ENCODE measurements around the gene SH3RF2. TPM values are rescaled to one million over a fixed set of nuclear protein-coding genes. Genes with fewer than 3 reads are reported as not detected.
A peak's percentile ranks its signal among the peaks of the same experiment; 100 is the strongest.

SH3RF2 gene
- polyA plus RNA-seq, 3 donors, result not detected

GRCh38 chr5:145996135-145996534 lies 59.8 kb downstream of the SH3RF2 start:
- no peaks in the 10 kb centered on the region for H4K20me1 ChIP-seq (ENCODE audit: insufficient read depth, low read length)
- no peak overlapping the region for H3K9ac ChIP-seq (ENCODE audit: insufficient read depth, low read length, poor library complexity, severe bottlenecking)
- intact Hi-C loops (cut with micrococcal nuclease), result no loop called here
- Mint-ChIP-seq H3K4me1 (peaks cover 8% of the 10 kb centered on the region), H3K27me3 (ENCODE audit: low read depth in 3 of 3) (no peaks in the 10 kb centered on the region), H3K36me3 (peaks cover 0 to 2% of the 10 kb centered on the region in 2 donors), H3K4me3 (no peak overlapping the region), H3K9me3 (peaks cover 8 to 22% (median 15%) of the 10 kb centered on the region in 7 donors), H3K27ac (no peak overlapping the region)
- no peaks in the 10 kb centered on the region for H3K27me3 ChIP-seq (ENCODE audit: control insufficient read depth in 2 of 2, insufficient read depth in 2 of 2, low read length in 2 of 2)
- no peak overlapping the region for H3K27ac ChIP-seq (ENCODE audit: low read depth in 1 of 2, low read length in 2 of 2)
- H3K9me3 ChIP-seq (replicated peaks in 1 of 2; ENCODE audit: control insufficient read depth in 1 of 2, insufficient read depth in 1 of 2, low read length in 2 of 2), result peaks cover 0 to 9% of the 10 kb centered on the region in 2 donors
- no peak overlapping the region for H3K4me2 ChIP-seq (replicated peaks; ENCODE audit: extremely low read depth, low read length, poor library complexity, severe bottlenecking)
- TF ChIP-seq CTCF (IDR thresholded peaks at IDR 0.05), result no peak
- WGBS (ENCODE audit: insufficient coverage), result 50% methylated on average over 2 of the region's 6 CpGs
- no peaks in the 10 kb centered on the region for H3K4me1 ChIP-seq (ENCODE audit: control insufficient read depth in 1 of 2, insufficient read depth in 2 of 2, low read length in 2 of 2)
- no peak overlapping the region for H2AFZ ChIP-seq (ENCODE audit: insufficient read depth, low read depth, low read length, poor library complexity, severe bottlenecking)
- DNase-seq, result peak in 2 of 3 donors; percentile 10 to 30
- H3K79me2 ChIP-seq (ENCODE audit: insufficient read depth, low read length), result no peaks in the 10 kb centered on the region
- no peaks in the 10 kb centered on the region for H3K36me3 ChIP-seq (replicated peaks in 1 of 2; ENCODE audit: control insufficient read depth in 1 of 2, insufficient read depth in 2 of 2, low read length in 2 of 2)
- no peak overlapping the region for H3K4me3 ChIP-seq (replicated peaks in 1 of 3; ENCODE audit: low read depth in 2 of 3, low read length in 3 of 3)

- no peak for TF ChIP-seq CTCF (IDR thresholded peaks at IDR 0.05)
- H3K36me3 Mint-ChIP-seq, result no peaks in the 10 kb centered on the region
- H3K27ac ChIP-seq (ENCODE audit: low read depth in 1 of 2, low read length in 2 of 2), result no peak overlapping the region
- peaks cover 0 to 6% (median 3%) of the 10 kb centered on the region in 7 donors for H3K9me3 Mint-ChIP-seq
- no peaks in the 10 kb centered on the region for H4K20me1 ChIP-seq (ENCODE audit: insufficient read depth, low read length)
- H3K27me3 Mint-ChIP-seq (ENCODE audit: low read depth in 3 of 3), result peaks cover 0 to 4% (median 4%) of the 10 kb centered on the region in 3 donors
- intact Hi-C loops (cut with micrococcal nuclease), result no loop called here
- H3K9ac ChIP-seq (ENCODE audit: insufficient read depth, low read length, poor library complexity, severe bottlenecking), result no peak overlapping the region
- no peaks in the 10 kb centered on the region for H3K79me2 ChIP-seq (ENCODE audit: insufficient read depth, low read length)
- WGBS (ENCODE audit: insufficient coverage), result no CpG with 5 or more reads among the region's 1 CpG
- no peak overlapping the region for H2AFZ ChIP-seq (ENCODE audit: insufficient read depth, low read depth, low read length, poor library complexity, severe bottlenecking)
- no peaks in the 10 kb centered on the region for H3K9me3 ChIP-seq (replicated peaks in 1 of 2; ENCODE audit: control insufficient read depth in 1 of 2, insufficient read depth in 1 of 2, low read length in 2 of 2)
- H3K36me3 ChIP-seq (replicated peaks in 1 of 2; ENCODE audit: control insufficient read depth in 1 of 2, insufficient read depth in 2 of 2, low read length in 2 of 2), result no peaks in the 10 kb centered on the region
- H3K27ac Mint-ChIP-seq, result peak overlapping the region in 1 of 7 donors; percentile 33
- no peaks in the 10 kb centered on the region for H3K4me1 ChIP-seq (ENCODE audit: control insufficient read depth in 1 of 2, insufficient read depth in 2 of 2, low read length in 2 of 2)
- DNase-seq, result no peak
- H3K4me1 Mint-ChIP-seq, result peaks cover 8% of the 10 kb centered on the region
- no peak overlapping the region for H3K4me2 ChIP-seq (replicated peaks; ENCODE audit: extremely low read depth, low read length, poor library complexity, severe bottlenecking)
- H3K4me3 ChIP-seq (replicated peaks in 1 of 3; ENCODE audit: low read depth in 2 of 3, low read length in 3 of 3), result no peak overlapping the region
- no peaks in the 10 kb centered on the region for H3K27me3 ChIP-seq (ENCODE audit: control insufficient read depth in 2 of 2, insufficient read depth in 2 of 2, low read length in 2 of 2)
- no peak overlapping the region for H3K4me3 Mint-ChIP-seq
Observed at GRCh38 chr5:145999208-145999607, 62.8 kb downstream of the SH3RF2 start.

Measured in CD14-positive monocyte (primary cell).